Body of pancreas (tissue), 4 donors: ENCODE data around the gene HOXA9.

Source experiments
- CTCF ChIP-seq, 7 experiments: fragments of 450-650 bp in 4 of 7; fragments of 200-600 bp in 3 of 7; sonication (generic) in 3 of 7; IDR thresholded peaks; one replicate each; pipeline ENCODE4 v1.5.1; 2016 to 2019; ENCODE audit warnings: antibody characterized with exemption in 7 of 7
- POLR2A ChIP-seq, 3 donors: fragments of 450-650 bp; IDR thresholded peaks; one replicate each; pipeline ENCODE4 v1.6.1; 2016; ENCODE audit warnings: antibody characterized with exemption in 3 of 3, mild to moderate bottlenecking in 2 of 3

- TF ChIP-seq CTCF (IDR thresholded peaks at IDR 0.05) (no peak), POLR2A (IDR thresholded peaks at IDR 0.05) (no peak)
Measured at GRCh38 chr7:27119412-27119911, 45.9 kb downstream of the HOXA9 start.
